SK-N-MC (cell line): ENCODE measurements around the gene CAMTA1.

Experiments used
- DNase-seq: peaks from one replicate; pipeline ENCODE4 v3.0.0-alpha.2; 2011; ENCODE audit warnings: low read depth, low spot score
- H3K27ac ChIP-seq: fragments of 200-600 bp; sonication (generic); 2 replicates; pipeline ENCODE4 v1.5.1; 2016; ENCODE audit warnings: mixed run types
- H3K36me3 ChIP-seq: fragments of 200-600 bp; sonication (generic); 2 replicates; pipeline ENCODE4 v1.6.1; 2017; ENCODE audit warnings: antibody characterized with exemption, low read length, mixed read lengths; ENCODE audit not compliant: insufficient read depth
- H3K4me3 ChIP-seq: fragments of 200-600 bp; sonication (generic); 2 replicates; pipeline ENCODE4 v1.5.1; 2016
- H3K9ac ChIP-seq: fragments of 200-600 bp; sonication (generic); 2 replicates; pipeline ENCODE4 v1.8.0; 2017; ENCODE audit warnings: mixed run types, mixed read lengths; ENCODE audit not compliant: insufficient read length
- H3K9me3 ChIP-seq: fragments of 200-600 bp; sonication (generic); 2 replicates; pipeline ENCODE4 v1.6.1; 2017; ENCODE audit warnings: low read depth, mild to moderate bottlenecking, antibody characterized with exemption, low read length, moderate library complexity, mixed read lengths
- EZH2 ChIP-seq: fragments of 200-600 bp; sonication (generic); IDR thresholded peaks from one replicate; pipeline ENCODE4 v1.6.1; 2017; ENCODE audit warnings: antibody characterized with exemption
- FOXP2 ChIP-seq: optimal IDR thresholded peaks from 2 replicates; pipeline ENCODE3; 2011; ENCODE audit warnings: mild to moderate bottlenecking, moderate library complexity; ENCODE audit not compliant: insufficient read depth; ENCODE audit errors: extremely low read length, control extremely low read depth
- POLR2AphosphoS5 ChIP-seq: IDR thresholded peaks from 2 replicates; pipeline ENCODE4 v1.6.1; 2012; ENCODE audit warnings: mild to moderate bottlenecking, low read depth, low read length, borderline replicate concordance

Gene CAMTA1

GRCh38 chr1:7609311-7609994 lies 824.2 kb downstream of the CAMTA1 start:
- H3K27ac ChIP-seq = no peak overlapping the region
- DNase-seq = no peak
- no peak overlapping the region for H3K9ac ChIP-seq
- no peak for TF ChIP-seq EZH2
- no peak for TF ChIP-seq FOXP2
- no peak for TF ChIP-seq POLR2AphosphoS5
- H3K36me3 ChIP-seq = no peaks in the 10 kb centered on the region
- no peaks in the 10 kb centered on the region for H3K9me3 ChIP-seq
- H3K4me3 ChIP-seq = no peak overlapping the region

GRCh38 chr1:7610106-7610731 lies 825.0 kb downstream of the CAMTA1 start:
- TF ChIP-seq FOXP2 (no peak), POLR2AphosphoS5 (no peak), EZH2 (no peak)
- Histone ChIP-seq H3K9me3 (no peaks in the 10 kb centered on the region), H3K27ac (no peak overlapping the region), H3K4me3 (no peak overlapping the region), H3K36me3 (no peaks in the 10 kb centered on the region), H3K9ac (no peak overlapping the region)
- no peak for DNase-seq

- no peak for TF ChIP-seq POLR2AphosphoS5
- TF ChIP-seq EZH2 = no peak
- TF ChIP-seq FOXP2 = no peak
- no peak overlapping the region for H3K4me3 ChIP-seq
- no peak overlapping the region for H3K9ac ChIP-seq
- H3K9me3 ChIP-seq = no peaks in the 10 kb centered on the region
- no peaks in the 10 kb centered on the region for H3K36me3 ChIP-seq
- H3K27ac ChIP-seq = no peak overlapping the region
- DNase-seq = no peak
Observed at GRCh38 chr1:7610936-7611335, 825.7 kb downstream of the CAMTA1 start.

GRCh38 chr1:7611421-7612010 lies 826.3 kb downstream of the CAMTA1 start:
- no peak for DNase-seq
- TF ChIP-seq EZH2 = no peak
- TF ChIP-seq POLR2AphosphoS5 = no peak
- TF ChIP-seq FOXP2 = no peak
- H3K27ac ChIP-seq = no peak overlapping the region
- no peak overlapping the region for H3K9ac ChIP-seq
- no peak overlapping the region for H3K4me3 ChIP-seq
- no peaks in the 10 kb centered on the region for H3K36me3 ChIP-seq
- no peaks in the 10 kb centered on the region for H3K9me3 ChIP-seq

GRCh38 chr1:7613106-7613850 lies 828.0 kb downstream of the CAMTA1 start:
- DNase-seq = no peak
- Histone ChIP-seq H3K4me3 (no peak overlapping the region), H3K9ac (no peak overlapping the region), H3K9me3 (no peaks in the 10 kb centered on the region), H3K27ac (no peak overlapping the region), H3K36me3 (no peaks in the 10 kb centered on the region)
- TF ChIP-seq FOXP2 (no peak), EZH2 (no peak), POLR2AphosphoS5 (no peak)

GRCh38 chr1:7613851-7614205 lies 828.6 kb downstream of the CAMTA1 start:
- DNase-seq = no peak
- TF ChIP-seq POLR2AphosphoS5 (no peak), EZH2 (no peak)
- no peak overlapping the region for H3K9ac ChIP-seq
- no peaks in the 10 kb centered on the region for H3K36me3 ChIP-seq
- H3K4me3 ChIP-seq = no peak overlapping the region
- no peaks in the 10 kb centered on the region for H3K9me3 ChIP-seq
- no peak overlapping the region for H3K27ac ChIP-seq

GRCh38 chr1:7614576-7615074 lies 829.4 kb downstream of the CAMTA1 start:
- Histone ChIP-seq H3K36me3 (no peaks in the 10 kb centered on the region), H3K4me3 (no peak overlapping the region), H3K27ac (no peak overlapping the region), H3K9ac (no peak overlapping the region), H3K9me3 (no peaks in the 10 kb centered on the region)
- no peak for DNase-seq
- no peak for TF ChIP-seq EZH2
- no peak for TF ChIP-seq FOXP2
- TF ChIP-seq POLR2AphosphoS5 = no peak

- DNase-seq = no peak
- no peak for TF ChIP-seq POLR2AphosphoS5
- no peak for TF ChIP-seq FOXP2
- no peak for TF ChIP-seq EZH2
- H3K9ac ChIP-seq = no peak overlapping the region
- H3K36me3 ChIP-seq = no peaks in the 10 kb centered on the region
- H3K4me3 ChIP-seq = no peak overlapping the region
- H3K9me3 ChIP-seq = no peaks in the 10 kb centered on the region
- H3K27ac ChIP-seq = no peak overlapping the region
Observed at GRCh38 chr1:7615138-7615537, 829.9 kb downstream of the CAMTA1 start.
